ENCODE results near the gene TAGLN2. TPM values are rescaled to one million over a fixed set of nuclear protein-coding genes. Genes with fewer than 3 reads are reported as not detected.

The TAGLN2 gene
- total RNA-seq, 1 donor from 2014 or later, result 3.9 TPM

- H3K4me1 ChIP-seq, result peaks cover 43% of the 10 kb centered on the region
- H4K20me1 ChIP-seq (ENCODE audit: low read depth), result peaks cover 16% of the 10 kb centered on the region
- H3K9me3 ChIP-seq (ENCODE audit: low read depth), result no peaks in the 10 kb centered on the region
- Mint-ChIP-seq H3K27me3 (ENCODE audit: insufficient read depth, low read depth) (peaks cover 4% of the 10 kb centered on the region), H3K4me1 (peaks cover 54% of the 10 kb centered on the region), H3K4me3 (no peak overlapping the region), H3K36me3 (peaks cover 23% of the 10 kb centered on the region), H3K27ac (peak overlapping the region; percentile 81), H3K9me3 (no peaks in the 10 kb centered on the region)
- DNase-seq (ENCODE audit: low spot score), result no peak
- no peaks in the 10 kb centered on the region for H3K36me3 ChIP-seq
- H3K27me3 ChIP-seq, result no peaks in the 10 kb centered on the region
- peaks cover 16% of the 10 kb centered on the region for H3F3A ChIP-seq (ENCODE audit: low read depth)
- peak overlapping the region; percentile 66 for H3K4me2 ChIP-seq
- H3K27ac ChIP-seq, result no peak overlapping the region
- TF ChIP-seq EZH2 (IDR thresholded peaks at IDR 0.05) (no peak), EZH2phosphoT487 (IDR thresholded peaks at IDR 0.05) (no peak)
- TF ChIP-seq, protein P1, sequence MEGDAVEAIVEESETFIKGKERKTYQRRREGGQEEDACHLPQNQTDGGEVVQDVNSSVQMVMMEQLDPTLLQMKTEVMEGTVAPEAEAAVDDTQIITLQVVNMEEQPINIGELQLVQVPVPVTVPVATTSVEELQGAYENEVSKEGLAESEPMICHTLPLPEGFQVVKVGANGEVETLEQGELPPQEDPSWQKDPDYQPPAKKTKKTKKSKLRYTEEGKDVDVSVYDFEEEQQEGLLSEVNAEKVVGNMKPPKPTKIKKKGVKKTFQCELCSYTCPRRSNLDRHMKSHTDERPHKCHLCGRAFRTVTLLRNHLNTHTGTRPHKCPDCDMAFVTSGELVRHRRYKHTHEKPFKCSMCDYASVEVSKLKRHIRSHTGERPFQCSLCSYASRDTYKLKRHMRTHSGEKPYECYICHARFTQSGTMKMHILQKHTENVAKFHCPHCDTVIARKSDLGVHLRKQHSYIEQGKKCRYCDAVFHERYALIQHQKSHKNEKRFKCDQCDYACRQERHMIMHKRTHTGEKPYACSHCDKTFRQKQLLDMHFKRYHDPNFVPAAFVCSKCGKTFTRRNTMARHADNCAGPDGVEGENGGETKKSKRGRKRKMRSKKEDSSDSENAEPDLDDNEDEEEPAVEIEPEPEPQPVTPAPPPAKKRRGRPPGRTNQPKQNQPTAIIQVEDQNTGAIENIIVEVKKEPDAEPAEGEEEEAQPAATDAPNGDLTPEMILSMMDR (IDR thresholded peaks at IDR 0.05), result no peak
- no peak overlapping the region for H2AFZ ChIP-seq (replicated peaks)
- H3K79me2 ChIP-seq (ENCODE audit: low read depth), result no peaks in the 10 kb centered on the region
- no peak overlapping the region for H3K9ac ChIP-seq
- no peak overlapping the region for H3K4me3 ChIP-seq
Measured at GRCh38 chr1:159937054-159937750, 11.9 kb upstream of the TAGLN2 start.

DNA sequence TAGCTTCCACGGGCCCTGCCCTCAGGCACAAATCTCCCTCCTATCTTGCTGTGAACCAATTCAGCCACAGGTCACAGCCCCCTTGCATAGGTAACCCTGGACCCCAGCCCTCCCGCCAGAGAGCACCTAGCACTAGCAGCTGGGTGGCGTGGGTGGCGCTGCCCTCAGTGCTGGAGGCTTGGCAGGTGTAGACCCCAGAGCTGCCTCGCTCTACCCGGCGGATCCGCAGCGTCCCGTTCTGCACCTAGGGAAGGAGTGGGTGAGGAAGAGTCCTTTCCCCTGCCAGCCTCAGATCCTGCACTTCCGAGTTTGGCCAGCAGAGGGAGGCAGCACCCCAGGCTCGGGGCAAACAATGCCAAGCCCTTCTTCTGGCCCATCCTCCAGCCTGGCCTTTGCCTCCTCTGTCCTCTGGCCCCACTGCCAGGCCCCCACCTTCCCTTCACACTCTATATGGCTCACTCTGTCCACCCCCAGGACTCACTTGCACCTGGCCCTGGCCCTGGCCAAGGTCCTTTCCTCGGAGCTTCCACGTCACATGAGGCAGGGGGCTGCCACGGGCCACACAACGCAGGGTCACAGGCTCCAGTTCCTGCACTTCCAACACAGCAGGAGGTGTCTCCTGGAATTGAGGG, 11.1 kb upstream of the TAGLN2 start:
- no peaks in the 10 kb centered on the region for H3K9me3 Mint-ChIP-seq

GRCh38 chr1:159935719-159936272, 10.5 kb upstream of the TAGLN2 start:
- H3K9ac ChIP-seq, result no peak overlapping the region
- Mint-ChIP-seq H3K4me3 (no peak overlapping the region), H3K27me3 (ENCODE audit: insufficient read depth, low read depth) (peaks cover 4% of the 10 kb centered on the region), H3K4me1 (peaks cover 42% of the 10 kb centered on the region), H3K36me3 (peaks cover 22% of the 10 kb centered on the region), H3K27ac (no peak overlapping the region), H3K9me3 (no peaks in the 10 kb centered on the region)
- no peak overlapping the region for H3K27ac ChIP-seq
- no peaks in the 10 kb centered on the region for H3K27me3 ChIP-seq
- H3K4me2 ChIP-seq, result no peak overlapping the region
- peaks cover 2% of the 10 kb centered on the region for H3F3A ChIP-seq (ENCODE audit: low read depth)
- H3K4me3 ChIP-seq, result no peak overlapping the region
- no peak for TF ChIP-seq EZH2 (IDR thresholded peaks at IDR 0.05)
- no peak for TF ChIP-seq EZH2phosphoT487 (IDR thresholded peaks at IDR 0.05)
- TF ChIP-seq, protein P1 (IDR thresholded peaks at IDR 0.05), result no peak
- no peak for DNase-seq (ENCODE audit: low spot score)
- no peaks in the 10 kb centered on the region for H3K36me3 ChIP-seq
- H3K4me1 ChIP-seq, result peaks cover 29% of the 10 kb centered on the region
- no peaks in the 10 kb centered on the region for H3K9me3 ChIP-seq (ENCODE audit: low read depth)
- peaks cover 13% of the 10 kb centered on the region for H4K20me1 ChIP-seq (ENCODE audit: low read depth)
- H3K79me2 ChIP-seq (ENCODE audit: low read depth), result no peaks in the 10 kb centered on the region
- H2AFZ ChIP-seq (replicated peaks), result no peak overlapping the region

More for the DNA sequence above, 11.1 kb upstream of the TAGLN2 start:
- Mint-ChIP-seq H3K4me1 (peaks cover 48% of the 10 kb centered on the region), H3K27me3 (ENCODE audit: insufficient read depth, low read depth) (peaks cover 4% of the 10 kb centered on the region), H3K4me3 (no peak overlapping the region), H3K27ac (peak overlapping the region; percentile 35), H3K36me3 (peaks cover 23% of the 10 kb centered on the region)
- no peaks in the 10 kb centered on the region for H3K79me2 ChIP-seq (ENCODE audit: low read depth)
- peaks cover 16% of the 10 kb centered on the region for H4K20me1 ChIP-seq (ENCODE audit: low read depth)
- no peak overlapping the region for H3K9ac ChIP-seq
- peak; percentile 80 for DNase-seq (ENCODE audit: low spot score)
- no peak overlapping the region for H3K4me2 ChIP-seq
- H3K9me3 ChIP-seq (ENCODE audit: low read depth), result no peaks in the 10 kb centered on the region
- no peak overlapping the region for H3K27ac ChIP-seq
- peaks cover 35% of the 10 kb centered on the region for H3K4me1 ChIP-seq
- H3K4me3 ChIP-seq, result no peak overlapping the region
- TF ChIP-seq EZH2 (IDR thresholded peaks at IDR 0.05), result no peak
- TF ChIP-seq EZH2phosphoT487 (IDR thresholded peaks at IDR 0.05), result no peak
- TF ChIP-seq, protein P1 (IDR thresholded peaks at IDR 0.05), result peak; percentile 91
- H3K36me3 ChIP-seq, result no peaks in the 10 kb centered on the region
- peaks cover 8% of the 10 kb centered on the region for H3F3A ChIP-seq (ENCODE audit: low read depth)
- H2AFZ ChIP-seq (replicated peaks), result no peak overlapping the region
- no peaks in the 10 kb centered on the region for H3K27me3 ChIP-seq
